ENCODE results near the gene SPIB.

DNA sequence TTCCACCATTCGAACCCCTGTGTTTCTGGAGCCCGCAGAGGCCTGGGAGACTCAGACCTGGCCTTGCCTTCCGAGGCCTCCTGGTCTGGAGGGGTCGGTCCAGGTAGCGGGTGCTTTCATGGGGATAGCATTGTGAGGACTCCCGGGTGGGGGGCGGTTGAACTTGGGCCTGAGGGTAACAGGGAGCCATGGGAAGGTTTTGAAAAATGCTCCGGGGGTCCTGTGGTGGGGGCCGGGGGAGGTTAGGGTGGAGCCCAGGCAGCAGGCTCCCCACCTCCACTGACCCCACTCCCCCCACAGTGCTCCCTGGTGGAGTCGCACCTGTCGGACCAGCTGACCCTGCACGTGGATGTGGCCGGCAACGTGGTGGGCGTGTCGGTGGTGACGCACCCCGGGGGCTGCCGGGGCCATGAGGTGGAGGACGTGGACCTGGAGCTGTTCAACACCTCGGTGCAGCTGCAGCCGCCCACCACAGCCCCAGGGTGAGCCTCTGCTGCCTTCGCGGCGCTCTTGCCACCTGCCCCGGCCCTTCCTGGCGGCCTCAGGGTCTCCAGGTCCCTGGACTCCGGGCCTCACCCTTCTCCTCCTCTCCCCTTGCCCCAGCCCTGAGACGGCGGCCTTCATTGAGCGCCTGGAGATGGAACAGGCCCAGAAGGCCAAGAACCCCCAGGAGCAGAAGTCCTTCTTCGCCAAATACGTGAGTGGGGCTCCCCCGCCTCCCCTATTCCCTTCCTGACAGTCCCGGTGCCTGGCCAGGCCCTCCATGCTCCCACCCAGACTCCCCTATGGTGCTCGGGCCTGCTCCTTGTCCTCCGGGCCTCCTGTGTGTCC lies 61.8 kb downstream of the SPIB start:
- TF ChIP-seq EGR1 (IDR thresholded peaks at IDR 0.05; ENCODE audit: low read depth in 2 of 2) (no peak), JUND (IDR thresholded peaks at IDR 0.05) (no peak), TAF1 (conservative IDR thresholded peaks at IDR 0.05) (no peak), SP1 (IDR thresholded peaks at IDR 0.05) (no peak), REST (IDR thresholded peaks at IDR 0.05) (no peak), HNF4G (IDR thresholded peaks at IDR 0.05) (no peak), RAD21 (IDR thresholded peaks at IDR 0.05) (no peak), GABPA (IDR thresholded peaks at IDR 0.05 in 1 of 2, conservative IDR thresholded peaks at IDR 0.05 in 1 of 2) (no peak)
- TF ChIP-seq, protein P1, sequence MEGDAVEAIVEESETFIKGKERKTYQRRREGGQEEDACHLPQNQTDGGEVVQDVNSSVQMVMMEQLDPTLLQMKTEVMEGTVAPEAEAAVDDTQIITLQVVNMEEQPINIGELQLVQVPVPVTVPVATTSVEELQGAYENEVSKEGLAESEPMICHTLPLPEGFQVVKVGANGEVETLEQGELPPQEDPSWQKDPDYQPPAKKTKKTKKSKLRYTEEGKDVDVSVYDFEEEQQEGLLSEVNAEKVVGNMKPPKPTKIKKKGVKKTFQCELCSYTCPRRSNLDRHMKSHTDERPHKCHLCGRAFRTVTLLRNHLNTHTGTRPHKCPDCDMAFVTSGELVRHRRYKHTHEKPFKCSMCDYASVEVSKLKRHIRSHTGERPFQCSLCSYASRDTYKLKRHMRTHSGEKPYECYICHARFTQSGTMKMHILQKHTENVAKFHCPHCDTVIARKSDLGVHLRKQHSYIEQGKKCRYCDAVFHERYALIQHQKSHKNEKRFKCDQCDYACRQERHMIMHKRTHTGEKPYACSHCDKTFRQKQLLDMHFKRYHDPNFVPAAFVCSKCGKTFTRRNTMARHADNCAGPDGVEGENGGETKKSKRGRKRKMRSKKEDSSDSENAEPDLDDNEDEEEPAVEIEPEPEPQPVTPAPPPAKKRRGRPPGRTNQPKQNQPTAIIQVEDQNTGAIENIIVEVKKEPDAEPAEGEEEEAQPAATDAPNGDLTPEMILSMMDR (IDR thresholded peaks at IDR 0.05; ENCODE audit: low read depth, low read length, missing input control), result no peak
- TF ChIP-seq, protein P2, sequence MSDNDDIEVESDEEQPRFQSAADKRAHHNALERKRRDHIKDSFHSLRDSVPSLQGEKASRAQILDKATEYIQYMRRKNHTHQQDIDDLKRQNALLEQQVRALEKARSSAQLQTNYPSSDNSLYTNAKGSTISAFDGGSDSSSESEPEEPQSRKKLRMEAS (IDR thresholded peaks at IDR 0.05), result no peak
- TF ChIP-seq, protein P3, sequence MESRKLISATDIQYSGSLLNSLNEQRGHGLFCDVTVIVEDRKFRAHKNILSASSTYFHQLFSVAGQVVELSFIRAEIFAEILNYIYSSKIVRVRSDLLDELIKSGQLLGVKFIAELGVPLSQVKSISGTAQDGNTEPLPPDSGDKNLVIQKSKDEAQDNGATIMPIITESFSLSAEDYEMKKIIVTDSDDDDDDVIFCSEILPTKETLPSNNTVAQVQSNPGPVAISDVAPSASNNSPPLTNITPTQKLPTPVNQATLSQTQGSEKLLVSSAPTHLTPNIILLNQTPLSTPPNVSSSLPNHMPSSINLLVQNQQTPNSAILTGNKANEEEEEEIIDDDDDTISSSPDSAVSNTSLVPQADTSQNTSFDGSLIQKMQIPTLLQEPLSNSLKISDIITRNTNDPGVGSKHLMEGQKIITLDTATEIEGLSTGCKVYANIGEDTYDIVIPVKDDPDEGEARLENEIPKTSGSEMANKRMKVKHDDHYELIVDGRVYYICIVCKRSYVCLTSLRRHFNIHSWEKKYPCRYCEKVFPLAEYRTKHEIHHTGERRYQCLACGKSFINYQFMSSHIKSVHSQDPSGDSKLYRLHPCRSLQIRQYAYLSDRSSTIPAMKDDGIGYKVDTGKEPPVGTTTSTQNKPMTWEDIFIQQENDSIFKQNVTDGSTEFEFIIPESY (IDR thresholded peaks at IDR 0.05), result no peak

Measured in liver (tissue), 3 donors.